RPMI7951 (cell line): ENCODE measurements around the gene PDLIM4. TPM values are rescaled to one million over a fixed set of nuclear protein-coding genes. Genes with fewer than 3 reads are reported as not detected.

Experiments
- DNase-seq: peaks from one replicate; pipeline ENCODE4 v3.0.0-alpha.2; 2012; ENCODE audit warnings: low read depth
- total RNA-seq: library from RNA; depleted of rRNA; stranded (reverse); fragments of >200 nt; shearing (Covaris generic); gene quantifications from 2 replicates; pipeline ENCODE4 v1.2.3, GENCODE V29; 2014

The PDLIM4 gene
- total RNA-seq, 1 experiment from 2014 or later: 0.48 TPM

GRCh38 chr5:132227485-132228240 lies 29.8 kb upstream of the PDLIM4 start, which contains the start of gene P4HA2:
Gene P4HA2 (minus strand): TSS chr5:132227853. CDS start chr5:132218626, 9,227 bp downstream.
- peak; percentile 74 for DNase-seq

- DNase-seq: no peak
These were observed 29.1 kb upstream of the PDLIM4 start for GRCh38 chr5:132228241-132229035.

GRCh38 chr5:132229236-132229635 lies 28.3 kb upstream of the PDLIM4 start:
- no peak for DNase-seq

- DNase-seq: no peak
These were observed 26.6 kb upstream of the PDLIM4 start for GRCh38 chr5:132230871-132231270.

- DNase-seq: no peak
These were observed 25.0 kb upstream of the PDLIM4 start for GRCh38 chr5:132232465-132232864.

GRCh38 chr5:132233081-132233480 lies 24.4 kb upstream of the PDLIM4 start:
- no peak for DNase-seq

GRCh38 chr5:132233811-132234683 lies 23.4 kb upstream of the PDLIM4 start:
- DNase-seq: no peak

- no peak for DNase-seq
These were observed 22.8 kb upstream of the PDLIM4 start for GRCh38 chr5:132234684-132235062.

GRCh38 chr5:132235340-132235739 lies 22.2 kb upstream of the PDLIM4 start:
- no peak for DNase-seq

GRCh38 chr5:132237141-132237540 lies 20.4 kb upstream of the PDLIM4 start:
- DNase-seq: peak; percentile 22

- no peak for DNase-seq
These were observed 19.8 kb upstream of the PDLIM4 start for GRCh38 chr5:132237670-132238069.

- DNase-seq: peak; percentile 63
These were observed 19.2 kb upstream of the PDLIM4 start for GRCh38 chr5:132238169-132238744.

- no peak for DNase-seq
These were observed 18.5 kb upstream of the PDLIM4 start for GRCh38 chr5:132238901-132239500.

GRCh38 chr5:132239776-132240175 lies 17.7 kb upstream of the PDLIM4 start:
- no peak for DNase-seq

GRCh38 chr5:132243366-132243977 lies 14.0 kb upstream of the PDLIM4 start:
- DNase-seq: peak; percentile 47

GRCh38 chr5:132245593-132245992 lies 11.9 kb upstream of the PDLIM4 start:
- no peak for DNase-seq

- no peak for DNase-seq
These were observed 10.7 kb upstream of the PDLIM4 start for GRCh38 chr5:132246806-132247205.

GRCh38 chr5:132250547-132250946 lies 6.9 kb upstream of the PDLIM4 start:
- DNase-seq: no peak

- DNase-seq: peak; percentile 86
These were observed 6.2 kb upstream of the PDLIM4 start for GRCh38 chr5:132251220-132251725.

GRCh38 chr5:132253008-132253441 lies 4.5 kb upstream of the PDLIM4 start:
- no peak for DNase-seq
